Left kidney (tissue), 2 donors: ENCODE data around the gene UNC50. TPM values are rescaled to one million over a fixed set of nuclear protein-coding genes. Genes with fewer than 3 reads are reported as not detected.
"Not testable (repeated sequence)": the region's sequence is repeated elsewhere in the genome, so short reads cannot be mapped to it uniquely, and the experiment has no call there.

Experiments used
- DNase-seq: peaks from one replicate; pipeline ENCODE4 v3.0.0-alpha.2; 2013
- polyA plus RNA-seq: library from polyadenylated mRNA; unstranded; fragments of 120-200 nt; gene quantifications from one replicate; pipeline ENCODE4 v1.2.1, GENCODE V29; 2013; ENCODE audit not compliant: insufficient read length

UNC50 gene
- polyA plus RNA-seq, 1 donor = 72.9 TPM

- DNase-seq = no peak
These were observed 35.7 kb upstream of the UNC50 start for GRCh38 chr2:98572676-98573075.

GRCh38 chr2:98573426-98573825 lies 35.0 kb upstream of the UNC50 start:
- DNase-seq = no peak

DNA sequence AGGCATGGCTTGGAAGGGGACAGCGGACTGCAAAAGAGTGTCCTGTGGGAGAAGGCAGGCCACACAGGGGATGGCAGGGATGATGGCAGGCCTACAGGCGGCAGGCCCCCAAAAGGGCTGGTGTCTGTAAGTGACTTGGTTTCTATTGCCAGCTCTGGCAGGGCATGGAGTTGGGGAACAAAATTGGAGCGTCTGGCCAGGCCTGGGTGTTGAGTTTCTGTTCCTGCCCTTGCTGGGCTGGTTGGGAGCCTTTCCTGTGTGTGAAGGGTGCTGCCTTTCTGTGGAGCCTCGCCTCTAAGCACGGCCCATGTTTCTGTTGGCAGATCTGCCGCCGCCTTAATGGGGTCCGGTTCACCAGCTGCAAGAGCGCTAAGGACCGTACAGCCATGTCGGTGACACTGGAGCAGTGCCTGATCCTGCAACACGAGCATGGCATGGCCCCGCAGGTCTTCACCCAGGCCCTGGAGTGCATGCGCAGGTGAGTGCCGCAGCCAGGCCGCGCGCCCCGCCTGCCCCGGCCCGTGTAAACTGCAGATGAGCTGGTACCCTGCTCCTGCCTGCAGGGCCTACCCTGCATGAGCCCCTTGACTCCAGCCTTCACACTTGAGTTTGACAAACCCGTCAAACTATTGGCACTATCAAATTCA lies 31.6 kb upstream of the UNC50 start:
- DNase-seq = no peak

- DNase-seq = no peak
These were observed 31.1 kb upstream of the UNC50 start for GRCh38 chr2:98577313-98577712.

- DNase-seq = no peak
These were observed 30.2 kb upstream of the UNC50 start for GRCh38 chr2:98578231-98578630.

- DNase-seq = no peak
These were observed 28.5 kb upstream of the UNC50 start for GRCh38 chr2:98579926-98580325.

DNA sequence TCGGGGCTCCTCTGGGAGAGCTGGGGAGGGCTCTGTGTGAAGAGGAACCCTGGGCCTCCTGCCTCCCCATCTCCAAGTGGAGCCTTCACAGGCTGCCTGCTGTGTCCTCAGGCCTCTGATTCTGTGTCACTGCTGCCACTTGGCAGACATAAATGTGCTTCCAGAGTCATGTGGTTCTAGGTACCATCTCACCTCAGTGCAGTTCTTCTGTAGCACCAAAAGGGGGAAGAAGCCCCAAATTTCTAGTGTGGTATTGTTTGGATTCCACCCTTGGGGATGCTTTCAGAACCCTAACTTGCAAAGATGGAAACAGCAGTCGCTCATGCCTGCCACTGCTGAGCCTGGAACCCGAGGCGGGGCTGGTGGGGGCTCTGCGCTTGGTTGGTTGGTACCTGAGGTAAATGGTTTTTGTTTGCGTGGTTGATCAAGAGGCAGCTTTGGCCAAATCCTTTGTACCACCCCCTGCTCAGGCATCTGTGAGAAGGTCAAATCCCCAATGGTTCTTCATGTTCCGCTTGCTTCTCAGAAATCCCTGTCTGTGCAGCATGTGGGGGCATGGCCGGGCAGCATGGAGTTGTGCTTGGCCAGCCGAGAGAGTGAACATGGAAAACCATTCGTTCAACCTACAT lies 27.6 kb upstream of the UNC50 start:
- no peak for DNase-seq

- no peak for DNase-seq
These were observed 25.9 kb upstream of the UNC50 start for GRCh38 chr2:98582523-98582922.

GRCh38 chr2:98583276-98583675 lies 25.1 kb upstream of the UNC50 start:
- DNase-seq = no peak

- DNase-seq = no peak
These were observed 24.4 kb upstream of the UNC50 start for GRCh38 chr2:98583816-98584618.

DNA sequence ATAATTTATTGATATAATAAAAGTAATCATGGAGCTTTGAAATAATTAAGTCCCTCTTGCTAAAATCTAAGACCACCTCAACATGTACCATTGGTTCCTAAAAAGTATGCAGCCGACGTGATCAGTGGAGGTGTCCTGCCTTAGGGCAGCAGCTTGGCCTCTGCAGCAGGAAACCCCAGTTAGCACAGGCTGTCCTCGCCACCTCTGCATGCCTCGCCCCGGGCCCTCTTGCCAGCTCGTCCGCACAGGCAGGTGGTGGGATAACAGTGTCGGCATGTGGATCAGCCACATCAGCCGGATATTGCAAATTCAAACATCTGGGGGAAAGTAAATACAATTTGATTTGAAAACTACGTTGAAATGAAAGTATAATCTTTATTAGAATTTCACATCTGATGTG lies 23.0 kb upstream of the UNC50 start:
- no peak for DNase-seq

- DNase-seq = no peak
These were observed 21.7 kb upstream of the UNC50 start for GRCh38 chr2:98586551-98587140.

DNA sequence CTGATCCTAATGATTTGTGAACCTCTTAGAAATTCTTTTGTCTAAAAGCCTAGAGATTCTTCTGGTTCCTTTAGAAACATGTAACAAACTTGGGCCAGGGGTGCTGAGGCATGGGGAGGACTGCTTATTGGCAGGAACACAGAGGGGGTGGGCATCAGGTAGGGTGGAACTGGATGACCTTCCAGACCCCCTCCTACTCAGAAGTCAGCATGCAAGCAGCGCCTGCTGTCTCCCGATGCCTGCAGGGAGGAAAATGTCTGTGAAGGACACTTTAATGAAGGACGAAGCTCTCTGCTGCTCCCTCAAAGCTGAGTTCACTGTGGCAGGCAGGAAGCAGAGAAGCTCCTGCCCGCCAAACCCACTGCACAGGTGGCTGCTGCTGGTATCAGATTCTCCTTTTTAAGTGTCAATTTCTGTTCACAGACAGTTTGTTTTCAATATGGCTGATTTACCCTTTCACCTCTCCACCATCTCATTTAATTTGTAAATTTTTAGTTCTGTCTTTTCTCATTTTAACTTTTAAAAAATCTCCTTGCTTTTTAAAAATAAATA lies 19.4 kb upstream of the UNC50 start:
- no peak for DNase-seq

GRCh38 chr2:98589489-98589888 lies 18.9 kb upstream of the UNC50 start:
- DNase-seq = no peak

- no peak for DNase-seq
These were observed 15.8 kb upstream of the UNC50 start for GRCh38 chr2:98592565-98592964.

- DNase-seq = not testable (repeated sequence)
These were observed 13.7 kb upstream of the UNC50 start for GRCh38 chr2:98594665-98595064.

GRCh38 chr2:98598781-98599428 lies 9.5 kb upstream of the UNC50 start:
- no peak for DNase-seq

DNA sequence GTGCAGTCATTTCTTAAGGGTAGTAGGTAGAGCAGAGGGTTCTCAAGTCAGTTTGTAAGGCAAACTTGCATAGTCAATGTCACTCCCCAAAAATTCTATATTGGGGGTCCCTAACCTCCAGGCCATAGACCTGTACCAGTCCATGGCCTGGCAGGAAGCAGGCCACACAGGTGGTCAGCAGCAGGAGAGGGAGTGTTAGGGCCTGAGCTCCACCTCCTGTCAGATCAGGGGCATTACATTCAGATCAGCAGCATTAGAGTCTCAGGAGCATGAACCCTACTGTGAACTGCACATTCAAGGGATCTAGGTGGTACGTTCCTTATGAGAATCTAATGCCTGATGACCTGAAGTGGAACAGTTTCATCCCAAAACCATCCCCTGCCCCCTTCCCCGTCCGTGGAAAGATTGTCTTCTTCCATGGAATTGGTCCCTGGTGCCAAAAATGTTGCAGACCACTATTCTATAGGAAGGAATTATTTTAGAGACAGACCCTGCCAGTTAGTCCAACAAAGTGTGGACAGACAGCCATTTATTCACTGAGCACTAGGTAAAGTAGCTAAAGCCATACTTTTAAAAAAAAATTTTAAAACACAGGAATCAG lies 6.8 kb upstream of the UNC50 start:
- DNase-seq = no peak

DNA sequence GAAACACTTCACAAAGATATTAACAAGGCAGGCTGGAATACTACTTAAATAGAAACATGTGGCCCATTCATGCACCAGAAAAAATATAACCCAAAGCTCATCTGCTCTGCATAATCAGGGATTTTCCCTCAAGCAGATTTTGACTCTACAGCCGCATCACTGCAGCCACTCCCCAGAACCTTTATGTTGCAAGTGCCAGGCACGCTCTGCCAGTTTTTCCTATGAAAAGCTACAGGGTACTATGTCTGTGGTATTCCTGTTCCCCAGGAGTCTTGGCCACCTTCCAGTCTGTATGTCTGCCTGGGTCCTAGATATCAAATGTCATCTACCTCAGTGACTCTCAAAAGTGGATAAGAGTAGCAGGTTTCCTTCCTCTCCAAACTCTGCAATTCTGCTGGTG lies 3.8 kb upstream of the UNC50 start:
- DNase-seq = no peak

- DNase-seq = no peak
These were observed 3.3 kb upstream of the UNC50 start for GRCh38 chr2:98605076-98605475.

DNA sequence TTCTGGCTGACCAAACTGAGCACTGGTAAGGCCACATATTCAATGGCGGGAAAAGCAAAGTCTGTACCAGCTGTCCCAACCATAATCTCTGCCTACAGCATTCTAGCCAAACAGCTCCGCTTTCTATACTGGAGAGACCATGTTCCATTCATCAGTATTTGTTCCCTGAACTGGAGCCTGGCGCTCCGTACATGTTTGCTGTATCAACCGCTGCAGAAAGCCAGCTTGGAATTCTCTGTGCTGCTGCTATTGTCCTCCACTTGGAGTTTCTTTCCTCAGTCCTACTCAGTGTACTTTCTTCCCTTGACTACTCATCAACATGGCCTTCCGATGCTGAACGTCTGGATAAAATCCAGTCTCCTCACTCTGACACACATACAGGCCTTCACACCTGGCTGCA lies 2.0 kb upstream of the UNC50 start:
- no peak for DNase-seq

DNA sequence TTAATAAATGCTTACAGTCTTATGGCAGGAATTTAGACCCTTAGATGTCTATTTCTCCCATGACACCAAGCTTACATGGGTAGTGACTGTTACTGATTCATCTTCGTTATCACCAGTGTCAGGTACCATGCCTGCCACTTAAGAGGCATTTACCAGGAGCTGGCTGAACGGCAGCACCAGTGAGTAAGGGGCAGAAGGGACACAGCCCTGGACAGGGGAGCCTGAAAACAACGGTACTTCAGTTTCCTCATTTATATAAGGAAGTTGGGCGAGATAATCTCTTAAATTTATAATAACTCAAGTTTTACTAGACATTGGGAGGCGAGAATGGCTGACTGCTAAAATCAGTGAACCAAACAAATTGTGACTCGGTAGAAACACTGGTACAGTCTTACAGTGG lies 1.3 kb upstream of the UNC50 start:
- no peak for DNase-seq
